K562 (cell line): ENCODE results near the gene UTP14C. TPM values are rescaled to one million over a fixed set of nuclear protein-coding genes. Genes with fewer than 3 reads are reported as not detected.

Source experiments
- ATAC-seq: fragments of 200-7000 bp; cut with Tn5 transposase; 3 replicates; pipeline ENCODE4 v1.9.1; 2020; ENCODE audit warnings: moderate library complexity
- BruUV-seq: library from RNA; stranded (reverse); fragments of 400-500 nt; replicated peaks from 2 replicates; lab custom pipeline; 2021; lab: Mats Ljungman, UMichigan
- CTCF ChIA-PET: fragments of 300-600 bp; formaldehyde crosslinking; extraction: SDS; loops from one replicate; lab custom pipeline; 2021; ENCODE audit warnings: low intra/inter-chr PET ratio; lab: Yijun Ruan, JAX
- POLR2A ChIA-PET: fragments of 300-600, 350-650 bp; sonication (Branson Sonifier 250); formaldehyde crosslinking; extraction: SDS; loops from one replicate; lab custom pipeline; 2021; ENCODE audit warnings: antibody characterized with exemption, inconsistent platforms; lab: Yijun Ruan, JAX
- DNase-seq, 4 experiments: peaks; one replicate each; pipeline versions ENCODE4 v3.0.0 to v3.0.0-alpha.2; 2011 to 2018; ENCODE audit warnings: low spot score in 3 of 4, mixed read lengths in 3 of 4; ENCODE audit errors: extremely low read depth in 1 of 4
- FAIRE-seq: peaks from 2 replicates; lab custom pipeline; 2011; peaks lifted over from hg19 to GRCh38; lab: Jason Lieb, UNC
- H2AFZ ChIP-seq: 2 replicates; pipeline ENCODE4 v1.6.0; 2011; ENCODE audit warnings: low read depth, low read length, control low read depth, inconsistent platforms
- H3K27ac ChIP-seq: fragments of 200-600 bp; 3 replicates; pipeline ENCODE4 v1.8.0; 2011; ENCODE audit warnings: low read depth, mild to moderate bottlenecking, control low read depth, inconsistent platforms, low read length, moderate library complexity, mixed read lengths; ENCODE audit errors: extremely low read depth
- H3K27me3 ChIP-seq, 2 experiments: fragments of 300-600 bp in 1 of 2; 2 replicates in 1 of 2; 3 replicates in 1 of 2; pipeline versions ENCODE4 v1.6.0 to v1.8.0; 2011; ENCODE audit warnings: inconsistent platforms in 2 of 2, low read length in 2 of 2, mild to moderate bottlenecking in 1 of 2, mixed read lengths in 1 of 2, moderate library complexity in 1 of 2; ENCODE audit not compliant: control insufficient read depth in 2 of 2, insufficient read depth in 2 of 2
- H3K36me3 ChIP-seq: fragments of 300-600 bp; 3 replicates; pipeline ENCODE4 v1.8.0; 2011; ENCODE audit warnings: mild to moderate bottlenecking, low read length, inconsistent platforms; ENCODE audit not compliant: control insufficient read depth, insufficient read depth
- H3K4me1 ChIP-seq, 2 experiments: fragments of 200-600 bp in 1 of 2; replicated peaks in 1 of 2; 2 replicates in 1 of 2; 3 replicates in 1 of 2; pipeline versions ENCODE4 v1.5.1 to v1.8.0; 2011; ENCODE audit warnings: inconsistent platforms in 2 of 2, low read length in 2 of 2, mild to moderate bottlenecking in 1 of 2, mixed read lengths in 1 of 2, moderate library complexity in 1 of 2; ENCODE audit not compliant: control insufficient read depth in 2 of 2, insufficient read depth in 2 of 2
- H3K4me2 ChIP-seq: 2 replicates; pipeline ENCODE4 v1.6.1; 2011; ENCODE audit warnings: low read length, control low read depth, inconsistent platforms, mixed read lengths; ENCODE audit not compliant: insufficient read depth
- H3K4me3 ChIP-seq: fragments of 200-600 bp; sonication (generic), shearing (Covaris generic); 2 replicates; pipeline ENCODE4 v1.5.1; 2016; ENCODE audit warnings: control low read depth, inconsistent platforms
- H3K79me2 ChIP-seq: fragments of 200-600 bp; 3 replicates; pipeline ENCODE4 v1.8.0; 2011; ENCODE audit warnings: low read length, inconsistent platforms; ENCODE audit not compliant: control insufficient read depth, insufficient read depth
- H3K9ac ChIP-seq, 2 experiments: 2 replicates each; pipeline versions ENCODE4 v1.6.0 to v1.6.1; 2011; ENCODE audit warnings: low read depth in 2 of 2, low read length in 2 of 2, control low read depth in 1 of 2, inconsistent platforms in 1 of 2, mild to moderate bottlenecking in 1 of 2, mixed read lengths in 1 of 2; ENCODE audit not compliant: insufficient read depth in 1 of 2
- H3K9me1 ChIP-seq: one replicate; pipeline ENCODE4 v1.6.0; 2011; ENCODE audit warnings: inconsistent platforms, mild to moderate bottlenecking, low read length, moderate library complexity; ENCODE audit not compliant: control insufficient read depth, insufficient read depth
- H3K9me3 ChIP-seq: replicated peaks from 2 replicates; pipeline ENCODE4 v1.5.1; 2011; ENCODE audit warnings: low read depth, low read length, inconsistent platforms; ENCODE audit not compliant: control insufficient read depth, insufficient read depth
- H4K20me1 ChIP-seq: replicated peaks from 2 replicates; pipeline ENCODE4 v1.6.1; 2011; ENCODE audit warnings: low read length, inconsistent platforms, mixed read lengths; ENCODE audit not compliant: control insufficient read depth, insufficient read depth
- CCNT2 ChIP-seq: IDR thresholded peaks from 2 replicates; pipeline ENCODE4 v1.6.1; 2011; ENCODE audit warnings: borderline replicate concordance, low read depth, mild to moderate bottlenecking, moderate library complexity, mixed read lengths, low read length; ENCODE audit not compliant: insufficient read length; ENCODE audit errors: extremely low read depth
- DACH1 ChIP-seq: fragments of 450-650 bp; IDR thresholded peaks from 2 replicates; pipeline ENCODE4 v1.6.1; 2018; ENCODE audit not compliant: partially characterized antibody
- FOSL1 ChIP-seq: fragments of 200-800 bp; sonication (Bioruptor generic); conservative IDR thresholded peaks from 2 replicates; pipeline ENCODE4 v1.6.1; 2016; ENCODE audit warnings: missing genetic modification characterization, missing compliant biosample characterization
- HOXB6 ChIP-seq: fragments of 250-450 bp; sonication (Bioruptor Pico); IDR thresholded peaks from 2 replicates; pipeline ENCODE4 v1.5.1; 2022; ENCODE audit warnings: mild to moderate bottlenecking, borderline replicate concordance
- JUNB ChIP-seq: fragments of 450-650 bp; formaldehyde crosslinking; conservative IDR thresholded peaks from 2 replicates; pipeline ENCODE4 v1.4.0; 2020; ENCODE audit warnings: mild to moderate bottlenecking
- MAZ ChIP-seq, 2 experiments: fragments of 450-650 bp in 1 of 2; sonication (generic) in 1 of 2; formaldehyde crosslinking; IDR thresholded peaks in 1 of 2; conservative IDR thresholded peaks in 1 of 2; 2 replicates each; pipeline versions ENCODE4 v1.4.0 to v1.5.0; 2020; ENCODE audit warnings: mild to moderate bottlenecking in 1 of 2, missing genetic modification reagents in 1 of 2
- MYBL2 ChIP-seq, 2 experiments: fragments of 450-650 bp in 1 of 2; sonication (generic) in 1 of 2; formaldehyde crosslinking in 1 of 2; IDR thresholded peaks; 2 replicates each; pipeline versions ENCODE4 v1.6.1 to v1.8.1; 2017 to 2022; ENCODE audit warnings: borderline replicate concordance in 1 of 2, inconsistent platforms in 1 of 2, low read depth in 1 of 2, mild to moderate bottlenecking in 1 of 2, missing genetic modification reagents in 1 of 2, moderate library complexity in 1 of 2
- POLR2H ChIP-seq: IDR thresholded peaks from 2 replicates; pipeline ENCODE4 v1.6.1; 2016; ENCODE audit warnings: missing genetic modification characterization, low read depth, mild to moderate bottlenecking, control low read depth, missing compliant biosample characterization, moderate library complexity
- RFX7 ChIP-seq: fragments of 250-450 bp; sonication (Bioruptor Pico); IDR thresholded peaks from 2 replicates; pipeline ENCODE4 v1.5.1; 2021; ENCODE audit warnings: mild to moderate bottlenecking
- SIX5 ChIP-seq, 2 experiments: IDR thresholded peaks; 2 replicates each; pipeline ENCODE4 v1.6.1; 2011; ENCODE audit warnings: low read length in 2 of 2, borderline replicate concordance in 1 of 2, low read depth in 1 of 2, mild to moderate bottlenecking in 1 of 2, moderate library complexity in 1 of 2; ENCODE audit not compliant: insufficient read depth in 1 of 2
- SMARCA4 ChIP-seq: fragments of 450-650 bp; IDR thresholded peaks from 2 replicates; pipeline ENCODE4 v1.6.1; 2016
- SUPT5H ChIP-seq: fragments of 450-650 bp; IDR thresholded peaks from 2 replicates; pipeline ENCODE4 v1.6.1; 2016
- TCFL5 ChIP-seq: fragments of 250-450 bp; sonication (Bioruptor Pico); conservative IDR thresholded peaks from 2 replicates; pipeline ENCODE4 v1.6.1; 2021; ENCODE audit warnings: mild to moderate bottlenecking, moderate library complexity, matching md5 sums
- ZBTB17 ChIP-seq: fragments of 450-650 bp; formaldehyde crosslinking; IDR thresholded peaks from 2 replicates; pipeline ENCODE4 v1.4.0; 2020; ENCODE audit warnings: mild to moderate bottlenecking
- ZC3H11A ChIP-seq: IDR thresholded peaks from 2 replicates; pipeline ENCODE4 v1.6.1; 2012; ENCODE audit warnings: low read depth, low read length, improper control_type of control experiment
- WGBS: fragments of 100-300 bp; shearing (Covaris generic); methylation state at CpG from one replicate; pipeline ENCODE4 v1.1.6; 2016; ENCODE audit warnings: low coverage, mixed read lengths; ENCODE audit not compliant: insufficient coverage; ENCODE audit errors: missing lambda C conversion rate; 5-methylcytosine and 5-hydroxymethylcytosine counted together
- in situ Hi-C: fragments of 300-500 bp; cut with MboI; formaldehyde crosslinking; loops from 4 replicates; pipeline ENCODE4 v1.15.0; 2018; ENCODE audit warnings: inconsistent platforms, mixed read lengths
- intact Hi-C: fragments of 100-400 bp; cut with micrococcal nuclease; formaldehyde crosslinking; loops from 2 replicates; pipeline ENCODE4 v1.14.2; 2022
- polyA plus RNA-seq, 8 experiments: library from polyadenylated mRNA; depleted of rRNA in 4 of 8; stranded (reverse) in 5 of 8; unstranded in 3 of 8; fragments of >200 nt; fragmentation: Nextera tagmentation in 2 of 8; fragmentation: Illumina TruSeq in 1 of 8; extraction: Ambion mirVana in 2 of 8; extraction: Trizol in 1 of 8; gene quantifications; 2 replicates each; pipeline versions ENCODE4 v1.2.1 to v1.2.3, GENCODE V29; 2011 to 2014; ENCODE audit warnings: inconsistent platforms in 1 of 8, missing spikeins in 1 of 8
- total RNA-seq, 7 experiments: library from RNA; depleted of rRNA in 6 of 7; stranded (reverse); fragments of >200 nt in 6 of 7; fragmentation: Illumina TruSeq in 2 of 7; extraction: Trizol in 2 of 7; gene quantifications; 2 replicates each; pipeline versions ENCODE4 v1.2.1 to v1.2.3, GENCODE V29; 2011 to 2021; ENCODE audit warnings: low replicate concordance in 1 of 7
- TF ChIP-seq, protein P1 (sequence below): fragments of 250-450 bp; sonication (Bioruptor Pico); IDR thresholded peaks from 2 replicates; pipeline ENCODE4 v1.9.0; 2021; ENCODE audit warnings: mild to moderate bottlenecking, inconsistent platforms

Gene UTP14C
- total and polyA plus RNA-seq, 9 of the 15 experiments (the other 6 are each of a cell fraction or from before 2014, with no cell fraction given) = 3.4 to 10.3 (median 6.0) TPM

DNA sequence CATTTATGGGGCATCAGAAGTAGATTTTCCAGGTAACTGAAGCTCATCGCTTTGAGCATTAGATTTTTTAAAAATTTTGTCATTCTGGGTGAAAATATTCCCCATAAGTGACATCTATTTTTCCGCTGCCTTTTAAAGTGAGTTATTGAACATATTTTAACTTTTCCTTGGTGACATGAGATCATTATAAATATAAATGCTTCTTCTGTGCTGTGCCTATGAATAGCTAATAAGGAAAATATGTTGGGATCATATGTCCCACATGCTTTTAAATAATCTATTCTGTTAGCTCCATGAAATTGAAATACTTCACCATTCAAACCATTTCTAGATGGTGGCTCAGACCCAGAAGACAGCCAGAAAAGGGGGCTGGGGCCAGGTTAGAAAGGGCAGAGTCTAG is 27.3 kb upstream of the UTP14C start:
- 62% methylated on average over 2 of the region's 2 CpGs for WGBS
- H3K4me1 ChIP-seq = peaks cover 44 to 59% of the 10 kb centered on the region in 2 experiments

More for the DNA sequence above, 27.3 kb upstream of the UTP14C start:
- Histone ChIP-seq H3K4me3 (no peak overlapping the region), H3K4me2 (0 out of 2 replicates have a peak overlapping the region, but pooled peaks have one; percentile 60), H3K9ac (no peak overlapping the region), H3K9me3 (no peaks in the 10 kb centered on the region), H3K27ac (peak overlapping the region; percentile 73; the same call in 2 of the 3 replicates), H2AFZ (no peak overlapping the region), H3K36me3 (no peaks in the 10 kb centered on the region; the same call in 1 of the 3 replicates), H3K27me3 (no peaks in the 10 kb centered on the region), H3K79me2 (peaks cover 92% of the 10 kb centered on the region), H3K9me1 (no peaks in the 10 kb centered on the region), H4K20me1 (no peaks in the 10 kb centered on the region)
- DNase-seq = no peak
- in situ Hi-C loops (no loop called here), intact Hi-C loops (loop anchor here (5.0 to 10.0 kb wide), 2 partner anchors 40 to 458 kb away; partner anchors contain the start of genes CKAP2 and VPS36)
- no peak for ATAC-seq
- ChIA-PET POLR2A (interaction anchor here (0.6 kb wide), 1 partner anchor 42 kb away, joined by 5 read pairs; no protein-coding TSS in a partner anchor), CTCF (no interaction called here)
- no TSS peak for BruUV-seq
- TF ChIP-seq TCFL5 (CRISPR knock-in tag) = no peak
- TF ChIP-seq MAZ (CRISPR knock-in tag; conservative IDR thresholded peaks at IDR 0.05 in 1 of 2, IDR thresholded peaks at IDR 0.05 in 1 of 2) = no peak
- TF ChIP-seq JUNB (CRISPR knock-in tag) = no peak
- TF ChIP-seq SMARCA4 = no peak
- no peak for TF ChIP-seq SIX5 (IDR thresholded peaks at IDR 0.05; ENCODE audit: borderline replicate concordance in 1 of 2, insufficient read depth in 1 of 2, low read depth in 1 of 2, low read length in 2 of 2)
- no peak for TF ChIP-seq RFX7 (CRISPR knock-in tag)
- no peak for TF ChIP-seq CCNT2
- TF ChIP-seq MYBL2 (IDR thresholded peaks at IDR 0.05; ENCODE audit: low read depth) = no peak
- no peak for TF ChIP-seq MYBL2 (CRISPR knock-in tag; IDR thresholded peaks at IDR 0.05; ENCODE audit: borderline replicate concordance)
- no peak for TF ChIP-seq ZBTB17
- no peak for TF ChIP-seq SUPT5H
- TF ChIP-seq DACH1 = no peak
- TF ChIP-seq ZC3H11A = no peak
- no peak for TF ChIP-seq HOXB6 (CRISPR knock-in tag)
- no peak for TF ChIP-seq POLR2H (tag)
- TF ChIP-seq FOSL1 (tag) = no peak
- TF ChIP-seq, protein P1, sequence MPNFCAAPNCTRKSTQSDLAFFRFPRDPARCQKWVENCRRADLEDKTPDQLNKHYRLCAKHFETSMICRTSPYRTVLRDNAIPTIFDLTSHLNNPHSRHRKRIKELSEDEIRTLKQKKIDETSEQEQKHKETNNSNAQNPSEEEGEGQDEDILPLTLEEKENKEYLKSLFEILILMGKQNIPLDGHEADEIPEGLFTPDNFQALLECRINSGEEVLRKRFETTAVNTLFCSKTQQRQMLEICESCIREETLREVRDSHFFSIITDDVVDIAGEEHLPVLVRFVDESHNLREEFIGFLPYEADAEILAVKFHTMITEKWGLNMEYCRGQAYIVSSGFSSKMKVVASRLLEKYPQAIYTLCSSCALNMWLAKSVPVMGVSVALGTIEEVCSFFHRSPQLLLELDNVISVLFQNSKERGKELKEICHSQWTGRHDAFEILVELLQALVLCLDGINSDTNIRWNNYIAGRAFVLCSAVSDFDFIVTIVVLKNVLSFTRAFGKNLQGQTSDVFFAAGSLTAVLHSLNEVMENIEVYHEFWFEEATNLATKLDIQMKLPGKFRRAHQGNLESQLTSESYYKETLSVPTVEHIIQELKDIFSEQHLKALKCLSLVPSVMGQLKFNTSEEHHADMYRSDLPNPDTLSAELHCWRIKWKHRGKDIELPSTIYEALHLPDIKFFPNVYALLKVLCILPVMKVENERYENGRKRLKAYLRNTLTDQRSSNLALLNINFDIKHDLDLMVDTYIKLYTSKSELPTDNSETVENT = no peak
- FAIRE-seq = no peak
